AG09319 (cell line): ENCODE measurements around the gene RAB6C.
"Not testable (repeated sequence)": the region's sequence is repeated elsewhere in the genome, so short reads cannot be mapped to it uniquely, and the experiment has no call there.

Experiments
- DNase-seq: peaks from one replicate; pipeline ENCODE4 v3.0.0-alpha.2; 2010; ENCODE audit warnings: low read depth; ENCODE audit errors: extremely low read depth
- TF ChIP-seq, protein P1 (sequence below): IDR thresholded peaks from 2 replicates; pipeline ENCODE4 v1.5.1; 2011; ENCODE audit warnings: low read depth, mild to moderate bottlenecking, inconsistent platforms, low read length, moderate library complexity

RAB6C gene

DNA sequence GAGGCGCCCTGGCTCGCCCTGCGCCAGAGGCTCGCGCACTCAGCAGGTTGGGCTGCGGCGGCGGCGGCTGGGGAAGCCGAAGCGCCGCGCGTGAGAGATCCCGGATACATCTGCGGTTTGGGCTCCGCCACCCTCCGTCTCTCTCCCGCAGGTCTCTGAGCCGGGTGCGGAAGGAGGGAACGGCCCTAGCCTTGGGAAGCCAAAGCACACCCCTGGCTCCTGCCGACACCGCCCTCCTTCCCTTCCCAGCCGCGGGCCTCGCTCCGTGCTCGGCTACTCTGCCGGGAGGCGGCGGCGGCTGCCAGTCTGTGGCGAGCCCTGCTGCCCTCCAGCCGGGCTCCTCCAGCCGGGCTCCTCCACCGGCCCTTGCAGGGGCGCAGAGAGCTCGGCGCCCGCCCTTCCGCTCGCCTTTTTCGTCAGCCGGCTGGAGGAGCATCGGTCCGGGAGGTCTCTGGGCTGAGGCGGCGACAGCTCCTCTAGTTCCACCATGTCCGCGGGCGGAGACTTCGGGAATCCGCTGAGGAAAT lies at the start of gene RAB6C:
Gene RAB6C (plus strand): TSS at position 38 of the 527 bp plus-strand sequence. CDS start 450 bp downstream, at position 488.
- not testable (repeated sequence) for DNase-seq

DNA sequence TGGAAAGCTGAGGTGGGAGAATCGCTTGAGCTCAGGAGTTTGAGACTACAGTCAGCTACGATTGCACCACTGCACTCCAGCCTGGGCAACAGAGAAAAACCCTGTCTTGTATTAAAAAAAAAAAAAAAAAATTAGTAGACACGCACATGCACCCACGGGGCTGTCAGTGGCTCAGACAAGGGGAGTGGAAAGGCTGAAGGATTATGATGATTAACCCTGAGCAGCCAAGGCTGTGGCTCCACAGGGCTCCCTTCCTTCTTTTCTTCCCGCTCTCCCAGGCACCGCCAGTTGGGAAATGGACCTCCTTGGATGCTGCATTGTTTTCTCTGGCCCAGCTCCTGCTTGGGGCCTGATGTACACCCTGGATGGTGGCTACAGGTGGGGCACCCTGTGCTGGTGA lies 49.0 kb upstream of the RAB6C start:
- TF ChIP-seq, protein P1, sequence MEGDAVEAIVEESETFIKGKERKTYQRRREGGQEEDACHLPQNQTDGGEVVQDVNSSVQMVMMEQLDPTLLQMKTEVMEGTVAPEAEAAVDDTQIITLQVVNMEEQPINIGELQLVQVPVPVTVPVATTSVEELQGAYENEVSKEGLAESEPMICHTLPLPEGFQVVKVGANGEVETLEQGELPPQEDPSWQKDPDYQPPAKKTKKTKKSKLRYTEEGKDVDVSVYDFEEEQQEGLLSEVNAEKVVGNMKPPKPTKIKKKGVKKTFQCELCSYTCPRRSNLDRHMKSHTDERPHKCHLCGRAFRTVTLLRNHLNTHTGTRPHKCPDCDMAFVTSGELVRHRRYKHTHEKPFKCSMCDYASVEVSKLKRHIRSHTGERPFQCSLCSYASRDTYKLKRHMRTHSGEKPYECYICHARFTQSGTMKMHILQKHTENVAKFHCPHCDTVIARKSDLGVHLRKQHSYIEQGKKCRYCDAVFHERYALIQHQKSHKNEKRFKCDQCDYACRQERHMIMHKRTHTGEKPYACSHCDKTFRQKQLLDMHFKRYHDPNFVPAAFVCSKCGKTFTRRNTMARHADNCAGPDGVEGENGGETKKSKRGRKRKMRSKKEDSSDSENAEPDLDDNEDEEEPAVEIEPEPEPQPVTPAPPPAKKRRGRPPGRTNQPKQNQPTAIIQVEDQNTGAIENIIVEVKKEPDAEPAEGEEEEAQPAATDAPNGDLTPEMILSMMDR = no peak

DNA sequence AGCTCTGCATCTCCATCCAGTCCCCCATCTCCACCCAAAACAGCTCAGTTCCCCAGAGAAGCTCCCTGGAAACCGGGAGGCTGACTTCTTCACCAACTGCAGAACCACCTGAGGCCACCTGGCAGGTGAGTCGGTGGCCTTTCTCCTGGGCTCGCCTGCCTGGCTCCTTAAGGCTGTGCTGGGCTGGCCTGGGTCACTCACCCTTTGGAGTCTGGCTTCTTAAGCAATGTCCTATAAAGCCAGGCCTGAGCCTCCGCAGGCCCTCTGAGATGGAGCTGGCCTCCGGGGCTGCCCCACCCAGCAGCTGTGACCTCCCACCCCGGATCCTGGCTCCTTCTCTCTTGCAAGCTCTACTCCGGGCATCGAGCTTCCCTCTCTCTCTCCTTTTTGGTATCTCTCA lies 46.1 kb upstream of the RAB6C start:
- DNase-seq = not testable (repeated sequence)

More for the DNA sequence above, 49.0 kb upstream of the RAB6C start:
- DNase-seq = no peak

DNA sequence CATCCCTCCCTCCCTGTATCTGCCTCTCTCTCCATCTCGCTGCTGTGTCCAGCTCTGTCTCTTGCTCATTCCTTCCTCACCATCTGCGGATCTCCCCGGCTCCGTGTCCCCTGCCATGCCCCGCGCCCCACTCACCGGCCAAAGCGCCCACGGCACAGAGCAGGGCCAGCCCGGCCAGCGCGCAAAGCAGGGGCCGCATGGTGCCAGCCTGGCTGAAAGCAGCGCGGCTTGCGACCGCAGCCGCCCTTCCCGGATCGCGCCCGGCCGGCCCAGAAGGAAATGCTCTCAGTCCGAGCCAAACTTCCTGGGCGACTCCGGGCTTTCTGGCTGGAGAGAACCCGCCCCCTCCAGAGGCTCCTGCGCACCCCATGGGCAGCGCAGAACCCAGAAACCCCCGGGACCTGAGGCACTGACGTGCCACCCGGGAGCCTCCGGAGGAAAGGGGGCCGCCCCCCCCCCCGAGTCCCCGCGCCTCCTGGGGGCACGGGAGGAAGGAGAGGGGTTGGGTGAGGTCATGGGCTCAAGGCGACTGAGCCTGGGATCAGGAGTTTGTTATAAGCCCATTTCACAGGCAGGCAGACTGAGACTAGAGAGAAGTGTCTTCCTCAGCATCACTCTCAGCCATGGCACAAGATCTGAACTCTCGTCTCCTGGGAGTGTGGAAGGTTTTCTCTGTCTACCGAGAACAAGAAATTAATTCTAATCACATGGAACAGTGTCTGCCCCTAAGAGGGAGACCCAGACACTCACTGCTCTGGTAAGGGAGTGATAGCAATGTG lies 45.2 kb upstream of the RAB6C start:
- no peak for DNase-seq
- TF ChIP-seq, protein P1 = no peak

DNA sequence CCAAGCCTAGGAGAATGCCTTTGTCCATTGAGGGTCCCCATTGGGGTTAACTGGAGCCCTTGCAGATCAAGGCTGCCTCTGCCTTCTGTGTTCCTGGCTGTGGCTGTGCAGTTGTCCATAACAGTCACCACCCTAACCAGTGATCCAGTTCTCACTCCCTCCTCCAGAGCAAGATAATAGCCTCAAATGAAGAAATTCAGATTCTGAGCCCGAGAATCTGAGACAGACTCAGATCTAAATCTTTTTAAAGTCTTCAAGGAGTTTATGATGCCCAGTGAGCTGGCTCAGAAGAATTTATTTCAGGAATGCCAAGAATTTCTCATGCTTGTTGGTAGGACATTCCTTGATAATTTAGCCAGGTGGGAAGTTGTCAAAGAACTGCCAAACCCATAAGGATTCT lies 44.3 kb upstream of the RAB6C start:
- TF ChIP-seq, protein P1 = no peak
- DNase-seq = no peak

DNA sequence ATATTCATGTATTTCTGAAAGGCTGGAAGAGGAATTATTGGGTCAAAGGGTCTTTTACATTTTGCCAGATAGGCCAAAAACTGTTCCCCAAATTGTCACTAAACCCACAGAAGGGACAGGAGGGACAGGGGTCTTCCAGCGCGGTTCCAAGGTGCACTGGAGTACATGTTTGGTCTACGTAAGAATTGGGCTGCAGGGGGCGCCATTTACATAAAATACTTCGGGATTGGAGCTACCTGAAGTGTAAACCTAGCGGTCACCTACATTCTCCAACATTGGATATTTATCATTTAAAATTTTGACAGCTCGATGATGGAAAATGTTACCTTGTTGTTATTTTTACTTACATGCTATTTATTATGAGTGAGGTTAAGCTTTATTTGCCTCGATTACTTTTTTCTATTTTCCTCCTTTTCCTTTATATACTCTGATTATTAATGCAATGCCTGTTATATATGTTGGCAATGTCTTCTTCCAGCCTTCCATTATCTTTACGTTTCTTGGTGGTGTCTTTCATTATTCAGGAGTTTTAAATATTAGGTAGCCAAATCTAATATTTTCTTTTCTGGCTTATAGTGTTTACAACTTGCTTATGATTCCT lies 43.0 kb upstream of the RAB6C start:
- TF ChIP-seq, protein P1 = peak; percentile 46
- no peak for DNase-seq

DNA sequence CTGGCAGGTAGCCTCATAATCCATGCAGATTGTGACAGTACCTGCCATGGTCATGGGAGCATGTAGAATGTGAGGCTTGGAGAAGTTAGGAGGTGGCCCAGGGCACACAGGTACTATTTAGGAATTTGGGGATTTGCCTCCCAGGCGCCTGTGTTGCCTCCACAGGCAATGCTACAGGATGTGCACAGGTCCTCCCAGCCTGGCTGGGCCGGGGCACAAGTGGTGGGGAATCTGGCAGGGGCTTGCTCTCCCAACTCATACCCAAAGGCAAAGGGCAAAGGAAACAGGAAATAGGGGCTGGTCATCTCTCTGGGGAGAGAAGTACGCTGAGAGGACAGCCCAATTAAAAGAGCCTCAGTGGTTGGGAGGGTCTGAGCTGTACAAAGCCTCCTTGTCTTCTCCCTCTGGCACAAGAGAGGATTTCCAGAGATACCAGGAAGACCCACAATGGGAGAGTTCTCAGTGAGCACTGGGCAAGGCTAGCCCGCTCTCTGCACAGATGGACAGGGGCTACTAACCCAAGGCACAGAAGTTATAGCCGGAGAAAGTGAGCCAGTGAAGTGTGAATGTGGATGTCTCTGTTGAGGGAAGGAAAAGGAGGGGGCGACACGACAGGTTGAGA lies 40.5 kb upstream of the RAB6C start:
- DNase-seq = not testable (repeated sequence)

DNA sequence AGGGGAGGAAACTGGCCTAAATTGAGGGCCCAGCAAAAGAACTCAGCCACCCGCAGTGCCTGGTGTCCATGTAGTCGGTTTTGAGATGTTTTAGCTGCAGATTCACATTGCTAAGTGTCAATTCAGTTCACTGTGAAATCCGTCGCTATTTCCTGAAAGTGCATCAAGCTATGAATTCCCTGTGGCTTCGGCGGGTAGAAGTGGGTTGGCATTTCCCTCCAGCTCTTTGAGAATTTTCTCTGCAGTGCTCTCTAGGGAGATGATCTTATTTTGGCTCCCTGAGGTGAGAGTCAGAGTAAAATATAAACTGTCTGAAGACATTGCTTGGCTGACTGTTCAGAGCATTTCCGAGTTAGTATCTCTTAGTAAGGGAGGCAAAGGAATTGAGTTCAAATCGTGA lies 36.0 kb upstream of the RAB6C start:
- not testable (repeated sequence) for DNase-seq

DNA sequence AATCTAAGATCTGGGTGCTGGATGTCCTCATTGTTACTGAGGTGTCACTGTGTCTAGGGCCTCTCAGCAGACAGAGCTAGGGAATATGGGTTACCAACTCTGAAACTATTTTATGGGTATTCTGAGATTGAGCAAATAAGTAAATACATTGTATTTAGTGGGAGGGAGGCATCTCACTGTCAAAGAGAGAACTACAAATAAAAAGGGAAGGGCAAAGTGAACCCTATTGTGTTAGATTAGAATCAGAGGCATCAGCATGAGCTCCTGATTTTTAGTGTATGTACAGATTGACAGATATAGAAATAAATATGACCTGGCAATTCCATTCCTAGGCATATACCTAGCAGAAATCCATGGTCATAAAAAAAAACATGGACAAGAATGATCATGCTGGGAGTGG lies 33.9 kb upstream of the RAB6C start:
- TF ChIP-seq, protein P1 = no peak
- DNase-seq = no peak

DNA sequence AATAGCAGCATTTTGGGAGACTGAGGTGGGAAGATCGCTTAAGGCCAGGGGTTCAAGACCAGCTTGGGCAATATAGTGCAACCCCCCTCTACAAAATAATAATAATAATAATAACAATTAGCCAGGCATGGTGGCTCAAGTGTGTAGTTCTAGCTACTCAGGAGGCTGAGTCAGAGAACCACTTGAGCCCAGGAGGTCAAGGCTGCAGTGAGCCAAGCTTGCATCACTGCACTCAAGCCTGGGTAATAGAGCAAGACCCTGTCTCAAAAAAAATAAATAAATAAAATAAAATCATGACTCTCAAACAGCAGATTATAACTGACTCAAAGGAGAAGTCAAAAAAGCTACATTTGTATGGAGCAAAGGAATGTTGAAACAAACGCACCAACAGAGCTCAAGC lies 31.8 kb upstream of the RAB6C start:
- DNase-seq = not testable (repeated sequence)

DNA sequence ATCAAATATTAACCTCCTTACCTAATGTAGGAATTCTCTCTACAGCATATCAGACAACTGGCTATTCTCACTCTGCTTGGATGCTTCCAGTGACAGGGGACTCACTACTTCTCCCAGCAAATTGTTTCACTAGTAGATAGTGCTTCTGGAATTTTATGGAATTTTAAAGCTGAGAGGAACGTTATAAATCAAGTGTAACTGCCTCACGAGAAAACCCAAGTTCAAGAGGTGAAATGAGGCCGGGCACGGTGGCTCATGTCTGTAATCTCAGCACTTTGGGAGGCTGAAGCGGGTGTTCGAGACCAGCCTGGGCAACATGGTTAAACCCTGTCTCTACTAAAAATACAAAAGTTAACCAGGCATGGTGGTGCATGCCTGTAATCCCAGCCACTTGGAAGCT lies 23.3 kb upstream of the RAB6C start:
- not testable (repeated sequence) for DNase-seq
